Activated CD4-positive, alpha-beta memory T cell treated with anti-CD3 and anti-CD28 coated beads, Interleukin-2, amount 10 ng/mL, durations not matched to agents 7 days and 5 days (primary cell): ENCODE data around the gene SLC24A4. TPM values are rescaled to one million over a fixed set of nuclear protein-coding genes. Genes with fewer than 3 reads are reported as not detected.

ENCODE experiments used
- CTCF ChIA-PET: fragments of 350-600 bp; sonication (Branson Sonifier 250); formaldehyde crosslinking; loops from one replicate; lab custom pipeline; 2021; ENCODE audit warnings: antibody characterized with exemption, inconsistent platforms; lab: Charles Lee
- POLR2A ChIA-PET: fragments of 350-600 bp; sonication (Branson Sonifier 250); formaldehyde crosslinking; loops from one replicate; lab custom pipeline; 2021; ENCODE audit warnings: antibody characterized with exemption; lab: Charles Lee
- DNase-seq: peaks from one replicate; pipeline ENCODE4 v3.0.0-alpha.2; 2020
- H3K27ac Mint-ChIP-seq: one replicate; pipeline ENCODE4 v1.8.0; 2021; ENCODE audit warnings: mild to moderate bottlenecking, mixed read lengths
- H3K27me3 Mint-ChIP-seq: one replicate; pipeline ENCODE4 v1.8.0; 2021; ENCODE audit warnings: mixed read lengths
- H3K36me3 Mint-ChIP-seq: one replicate; pipeline ENCODE4 v1.8.0; 2021; ENCODE audit warnings: low read depth, mixed read lengths
- H3K4me1 Mint-ChIP-seq: one replicate; pipeline ENCODE4 v1.8.0; 2021; ENCODE audit warnings: mixed read lengths
- H3K4me3 Mint-ChIP-seq: one replicate; pipeline ENCODE4 v1.8.0; 2021; ENCODE audit warnings: mild to moderate bottlenecking, mixed read lengths
- H3K9me3 Mint-ChIP-seq: one replicate; pipeline ENCODE4 v1.8.0; 2021; ENCODE audit warnings: mixed read lengths
- total RNA-seq, 2 experiments: library from RNA; stranded (reverse); gene quantifications; one replicate each; pipeline ENCODE4 v1.2.3, GENCODE V29; 2021

SLC24A4 gene
- total RNA-seq, 2 experiments from 2014 or later = not detected

GRCh38 chr14:92297818-92298595 lies 25.0 kb upstream of the SLC24A4 start:
- ChIA-PET POLR2A (no interaction called here), CTCF (no interaction called here)
- Mint-ChIP-seq H3K27me3 (peaks cover 36% of the 10 kb centered on the region), H3K9me3 (no peaks in the 10 kb centered on the region), H3K4me3 (no peak overlapping the region), H3K36me3 (no peaks in the 10 kb centered on the region), H3K27ac (no peak overlapping the region), H3K4me1 (no peaks in the 10 kb centered on the region)
- DNase-seq = no peak

GRCh38 chr14:92302481-92302880 lies 20.5 kb upstream of the SLC24A4 start:
- H3K27ac Mint-ChIP-seq = no peak overlapping the region
- DNase-seq = no peak
- ChIA-PET POLR2A (no interaction called here), CTCF (no interaction called here)
- H3K4me1 Mint-ChIP-seq = no peaks in the 10 kb centered on the region
- no peaks in the 10 kb centered on the region for H3K36me3 Mint-ChIP-seq
- H3K4me3 Mint-ChIP-seq = no peak overlapping the region
- peaks cover 20% of the 10 kb centered on the region for H3K27me3 Mint-ChIP-seq
- no peaks in the 10 kb centered on the region for H3K9me3 Mint-ChIP-seq

GRCh38 chr14:92308716-92309115 lies 14.2 kb upstream of the SLC24A4 start:
- no peak for DNase-seq
- Mint-ChIP-seq H3K36me3 (no peaks in the 10 kb centered on the region), H3K4me3 (no peak overlapping the region), H3K4me1 (no peaks in the 10 kb centered on the region), H3K27ac (no peak overlapping the region), H3K27me3 (peaks cover 2% of the 10 kb centered on the region), H3K9me3 (no peaks in the 10 kb centered on the region)
- ChIA-PET CTCF (no interaction called here), POLR2A (no interaction called here)

- Mint-ChIP-seq H3K27ac (no peak overlapping the region), H3K4me3 (no peak overlapping the region), H3K27me3 (peaks cover 2% of the 10 kb centered on the region), H3K36me3 (no peaks in the 10 kb centered on the region), H3K9me3 (no peaks in the 10 kb centered on the region), H3K4me1 (no peaks in the 10 kb centered on the region)
- no peak for DNase-seq
- ChIA-PET CTCF (no interaction called here), POLR2A (no interaction called here)
These were observed 12.9 kb upstream of the SLC24A4 start for GRCh38 chr14:92309968-92310530.

GRCh38 chr14:92310776-92311375 lies 12.1 kb upstream of the SLC24A4 start:
- H3K36me3 Mint-ChIP-seq = no peaks in the 10 kb centered on the region
- H3K27me3 Mint-ChIP-seq = peaks cover 2% of the 10 kb centered on the region
- POLR2A ChIA-PET = no interaction called here
- H3K4me3 Mint-ChIP-seq = no peak overlapping the region
- no peaks in the 10 kb centered on the region for H3K9me3 Mint-ChIP-seq
- CTCF ChIA-PET = no interaction called here
- H3K27ac Mint-ChIP-seq = no peak overlapping the region
- no peaks in the 10 kb centered on the region for H3K4me1 Mint-ChIP-seq
- DNase-seq = no peak

- no peak for DNase-seq
- CTCF ChIA-PET = no interaction called here
- Mint-ChIP-seq H3K27ac (no peak overlapping the region), H3K4me1 (peaks cover 11% of the 10 kb centered on the region), H3K9me3 (peaks cover 4% of the 10 kb centered on the region), H3K27me3 (peaks cover 19% of the 10 kb centered on the region), H3K4me3 (no peak overlapping the region), H3K36me3 (no peaks in the 10 kb centered on the region)
- POLR2A ChIA-PET = no interaction called here
These were observed 8.8 kb upstream of the SLC24A4 start for GRCh38 chr14:92314182-92314581.

- peaks cover 4% of the 10 kb centered on the region for H3K9me3 Mint-ChIP-seq
- H3K4me1 Mint-ChIP-seq = peaks cover 11% of the 10 kb centered on the region
- no peak for DNase-seq
- no peak overlapping the region for H3K27ac Mint-ChIP-seq
- POLR2A ChIA-PET = no interaction called here
- CTCF ChIA-PET = no interaction called here
- no peaks in the 10 kb centered on the region for H3K36me3 Mint-ChIP-seq
- H3K27me3 Mint-ChIP-seq = peaks cover 27% of the 10 kb centered on the region
- H3K4me3 Mint-ChIP-seq = no peak overlapping the region
These were observed 7.7 kb upstream of the SLC24A4 start for GRCh38 chr14:92315050-92315805.

- Mint-ChIP-seq H3K27ac (no peak overlapping the region), H3K9me3 (peaks cover 4% of the 10 kb centered on the region), H3K36me3 (no peaks in the 10 kb centered on the region), H3K4me1 (peaks cover 11% of the 10 kb centered on the region), H3K4me3 (no peak overlapping the region), H3K27me3 (peaks cover 30% of the 10 kb centered on the region)
- ChIA-PET CTCF (no interaction called here), POLR2A (no interaction called here)
- no peak for DNase-seq
These were observed 6.8 kb upstream of the SLC24A4 start for GRCh38 chr14:92316176-92316575.

GRCh38 chr14:92316937-92317336 lies 6.0 kb upstream of the SLC24A4 start:
- CTCF ChIA-PET = no interaction called here
- peaks cover 4% of the 10 kb centered on the region for H3K9me3 Mint-ChIP-seq
- H3K27ac Mint-ChIP-seq = no peak overlapping the region
- POLR2A ChIA-PET = interaction anchor here (1.1 kb wide), 1 partner anchor 196 kb away, joined by 3 read pairs; the partner anchor contains the start of genes CPSF2 and NDUFB1
- H3K27me3 Mint-ChIP-seq = peaks cover 35% of the 10 kb centered on the region
- no peak overlapping the region for H3K4me3 Mint-ChIP-seq
- H3K4me1 Mint-ChIP-seq = peaks cover 11% of the 10 kb centered on the region
- no peaks in the 10 kb centered on the region for H3K36me3 Mint-ChIP-seq
- no peak for DNase-seq

- Mint-ChIP-seq H3K27ac (no peak overlapping the region), H3K4me3 (no peak overlapping the region), H3K27me3 (peaks cover 40% of the 10 kb centered on the region), H3K36me3 (no peaks in the 10 kb centered on the region), H3K4me1 (peaks cover 11% of the 10 kb centered on the region), H3K9me3 (peaks cover 4% of the 10 kb centered on the region)
- no peak for DNase-seq
- POLR2A ChIA-PET = interaction anchor here (1.1 kb wide), 1 partner anchor 196 kb away, joined by 3 read pairs; the partner anchor contains the start of genes CPSF2 and NDUFB1
- CTCF ChIA-PET = no interaction called here
These were observed 5.5 kb upstream of the SLC24A4 start for GRCh38 chr14:92317511-92317910.

- ChIA-PET CTCF (no interaction called here), POLR2A (no interaction called here)
- H3K4me1 Mint-ChIP-seq = peaks cover 8% of the 10 kb centered on the region
These were observed 1.3 kb upstream of the SLC24A4 start for GRCh38 chr14:92321701-92322100.

GRCh38 chr14:92322516-92322915 lies 449 bp upstream of the SLC24A4 start:
- no peak for DNase-seq
- CTCF ChIA-PET = no interaction called here
- H3K36me3 Mint-ChIP-seq = no peaks in the 10 kb centered on the region
- H3K27me3 Mint-ChIP-seq = peaks cover 72% of the 10 kb centered on the region
- POLR2A ChIA-PET = interaction anchor here (0.8 kb wide), 2 partner anchors 31 to 263 kb away, joined by 3 read pairs; no protein-coding TSS in a partner anchor
- no peak overlapping the region for H3K27ac Mint-ChIP-seq
- H3K9me3 Mint-ChIP-seq = peaks cover 2% of the 10 kb centered on the region
- H3K4me3 Mint-ChIP-seq = peak overlapping the region; percentile 32
- no peaks in the 10 kb centered on the region for H3K4me1 Mint-ChIP-seq

More at GRCh38 chr14:92321701-92322100, 1.3 kb upstream of the SLC24A4 start:
- peaks cover 4% of the 10 kb centered on the region for H3K9me3 Mint-ChIP-seq
- no peaks in the 10 kb centered on the region for H3K36me3 Mint-ChIP-seq
- peaks cover 70% of the 10 kb centered on the region for H3K27me3 Mint-ChIP-seq
- no peak overlapping the region for H3K27ac Mint-ChIP-seq
- DNase-seq = no peak
- no peak overlapping the region for H3K4me3 Mint-ChIP-seq
